Fibroblast of lung (primary cell): ENCODE measurements around the gene OR6K6. TPM values are rescaled to one million over a fixed set of nuclear protein-coding genes. Genes with fewer than 3 reads are reported as not detected.

Experiments
- DNase-seq, 2 donors: peaks; one replicate each; pipeline versions ENCODE4 v3.0.0 to v3.0.0-alpha.2; 2010; ENCODE audit warnings: low read depth in 2 of 2
- H2AFZ ChIP-seq: 2 replicates; pipeline ENCODE4 v1.5.1; 2012; ENCODE audit warnings: low read length, control low read depth, inconsistent platforms
- H3K27ac ChIP-seq: 2 replicates; pipeline ENCODE4 v1.5.1; 2011; ENCODE audit warnings: low read length, control low read depth; ENCODE audit not compliant: insufficient read depth
- H3K27me3 ChIP-seq: 2 replicates; pipeline ENCODE4 v1.5.1; 2011; ENCODE audit warnings: mild to moderate bottlenecking, low read length; ENCODE audit not compliant: control insufficient read depth, insufficient read depth
- H3K36me3 ChIP-seq: 2 replicates; pipeline ENCODE4 v1.5.1; 2011; ENCODE audit warnings: low read length; ENCODE audit not compliant: control insufficient read depth, insufficient read depth
- H3K4me1 ChIP-seq: 2 replicates; pipeline ENCODE4 v1.5.1; 2011; ENCODE audit warnings: low read length; ENCODE audit not compliant: control insufficient read depth, insufficient read depth; ENCODE audit errors: extremely low read depth
- H3K4me2 ChIP-seq: 2 replicates; pipeline ENCODE4 v1.5.1; 2011; ENCODE audit warnings: low read length, control low read depth; ENCODE audit not compliant: insufficient read depth; ENCODE audit errors: extremely low read depth
- H3K4me3 ChIP-seq, 4 experiments: fragments of 200-600 bp in 1 of 4; sonication (generic) in 1 of 4; replicated peaks in 1 of 4; 2 replicates each; pipeline ENCODE4 v1.5.1; 2011 to 2016; ENCODE audit warnings: low read length in 4 of 4, low read depth in 3 of 4, mild to moderate bottlenecking in 3 of 4, control low read depth in 2 of 4, inconsistent platforms in 1 of 4, mixed read lengths in 1 of 4; ENCODE audit not compliant: insufficient read depth in 1 of 4; ENCODE audit errors: control extremely low read depth in 1 of 4
- H3K79me2 ChIP-seq: 2 replicates; pipeline ENCODE4 v1.5.1; 2012; ENCODE audit warnings: mild to moderate bottlenecking, low read length, inconsistent platforms; ENCODE audit not compliant: control insufficient read depth, insufficient read depth
- H3K9ac ChIP-seq: 2 replicates; pipeline ENCODE4 v1.5.1; 2011; ENCODE audit warnings: mild to moderate bottlenecking, low read length, control low read depth; ENCODE audit not compliant: insufficient read depth
- H3K9me3 ChIP-seq: 2 replicates; pipeline ENCODE4 v1.5.1; 2012; ENCODE audit warnings: low read depth, low read length; ENCODE audit not compliant: control insufficient read depth, insufficient read depth
- H4K20me1 ChIP-seq: 2 replicates; pipeline ENCODE4 v1.5.1; 2011; ENCODE audit warnings: low read length; ENCODE audit not compliant: control insufficient read depth, insufficient read depth; ENCODE audit errors: extremely low read depth
- EZH2 ChIP-seq: IDR thresholded peaks from 2 replicates; pipeline ENCODE4 v1.5.1; 2012; ENCODE audit warnings: low read length, control low read depth, mild to moderate bottlenecking; ENCODE audit errors: missing control alignments
- polyA minus RNA-seq: library from RNA; depleted of rRNA, polyadenylated mRNA; stranded (reverse); fragments of >200 nt; gene quantifications from 2 replicates; pipeline ENCODE4 v1.2.3, GENCODE V29; 2011; ENCODE audit warnings: low replicate concordance
- polyA plus RNA-seq, 2 donors: library from polyadenylated mRNA; depleted of rRNA in 1 of 2; stranded (reverse) in 1 of 2; unstranded in 1 of 2; fragments of >200 nt; gene quantifications; 2 replicates each; pipeline ENCODE4 v1.2.1, GENCODE V29; 2011 to 2012; ENCODE audit warnings: missing spikeins in 1 of 2
- total RNA-seq: library from RNA; depleted of rRNA; stranded (reverse); fragments of >200 nt; gene quantifications from 2 replicates; pipeline ENCODE4 v1.2.1, GENCODE V29; 2014
- TF ChIP-seq, protein P1 (sequence below), 2 donors: IDR thresholded peaks in 1 of 2; conservative IDR thresholded peaks in 1 of 2; 1 replicate in 1 of 2; 2 replicates in 1 of 2; pipeline ENCODE4 v1.5.1; 2011 to 2012; ENCODE audit warnings: low read length in 2 of 2, control low read depth in 1 of 2, inconsistent platforms in 1 of 2, low read depth in 1 of 2, mild to moderate bottlenecking in 1 of 2

OR6K6 gene, protein sequence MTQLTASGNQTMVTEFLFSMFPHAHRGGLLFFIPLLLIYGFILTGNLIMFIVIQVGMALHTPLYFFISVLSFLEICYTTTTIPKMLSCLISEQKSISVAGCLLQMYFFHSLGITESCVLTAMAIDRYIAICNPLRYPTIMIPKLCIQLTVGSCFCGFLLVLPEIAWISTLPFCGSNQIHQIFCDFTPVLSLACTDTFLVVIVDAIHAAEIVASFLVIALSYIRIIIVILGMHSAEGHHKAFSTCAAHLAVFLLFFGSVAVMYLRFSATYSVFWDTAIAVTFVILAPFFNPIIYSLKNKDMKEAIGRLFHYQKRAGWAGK
- total RNA-seq, result not detected in 2 replicates
- polyA plus RNA-seq, result not detected in 2 replicates
- not detected in 2 replicates for polyA plus RNA-seq (2012)
- not detected in 2 replicates for polyA minus RNA-seq

DNA sequence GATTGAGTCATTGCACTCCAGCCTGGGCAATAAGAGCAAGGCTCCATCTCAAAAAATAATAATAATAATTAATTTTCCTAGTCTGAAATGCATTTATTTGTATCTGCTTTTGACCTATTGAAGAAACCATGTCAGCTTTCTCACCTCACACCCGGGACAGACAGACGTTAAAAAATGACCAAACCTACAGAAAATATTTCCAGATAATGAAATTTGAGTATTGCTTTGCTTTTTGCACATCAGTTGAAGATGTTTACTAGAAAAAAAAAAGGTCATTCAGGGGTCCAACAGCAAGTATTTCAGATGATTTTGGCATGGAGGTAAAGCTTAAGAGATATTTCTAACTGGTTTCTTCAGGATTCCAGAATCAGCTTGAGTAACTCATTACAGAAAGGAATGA lies at the start of gene OR6K6:
Gene OR6K6, plus strand, starts transcription at position 301 of the 400 bp plus-strand sequence. CDS start 168 bp downstream, outside the sequence.
- H3K9ac ChIP-seq, result no peak within 1 kb of the TSS
- no peak within 1 kb of the TSS for H3K27ac ChIP-seq
- no peaks in the 10 kb centered on the region for H3K27me3 ChIP-seq
- TF ChIP-seq, protein P1, sequence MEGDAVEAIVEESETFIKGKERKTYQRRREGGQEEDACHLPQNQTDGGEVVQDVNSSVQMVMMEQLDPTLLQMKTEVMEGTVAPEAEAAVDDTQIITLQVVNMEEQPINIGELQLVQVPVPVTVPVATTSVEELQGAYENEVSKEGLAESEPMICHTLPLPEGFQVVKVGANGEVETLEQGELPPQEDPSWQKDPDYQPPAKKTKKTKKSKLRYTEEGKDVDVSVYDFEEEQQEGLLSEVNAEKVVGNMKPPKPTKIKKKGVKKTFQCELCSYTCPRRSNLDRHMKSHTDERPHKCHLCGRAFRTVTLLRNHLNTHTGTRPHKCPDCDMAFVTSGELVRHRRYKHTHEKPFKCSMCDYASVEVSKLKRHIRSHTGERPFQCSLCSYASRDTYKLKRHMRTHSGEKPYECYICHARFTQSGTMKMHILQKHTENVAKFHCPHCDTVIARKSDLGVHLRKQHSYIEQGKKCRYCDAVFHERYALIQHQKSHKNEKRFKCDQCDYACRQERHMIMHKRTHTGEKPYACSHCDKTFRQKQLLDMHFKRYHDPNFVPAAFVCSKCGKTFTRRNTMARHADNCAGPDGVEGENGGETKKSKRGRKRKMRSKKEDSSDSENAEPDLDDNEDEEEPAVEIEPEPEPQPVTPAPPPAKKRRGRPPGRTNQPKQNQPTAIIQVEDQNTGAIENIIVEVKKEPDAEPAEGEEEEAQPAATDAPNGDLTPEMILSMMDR (conservative IDR thresholded peaks at IDR 0.05 in 1 of 2, IDR thresholded peaks at IDR 0.05 in 1 of 2; ENCODE audit: low read depth in 1 of 2, low read length in 2 of 2), result no peak
- no peak for TF ChIP-seq EZH2
- no peak within 1 kb of the TSS for H3K4me3 ChIP-seq
- H3K9me3 ChIP-seq, result no peaks in the 10 kb centered on the region
- H3K4me1 ChIP-seq, result no peaks in the 10 kb centered on the region
- DNase-seq, result no peak
- H2AFZ ChIP-seq, result no peak within 1 kb of the TSS
- no peaks in the 10 kb centered on the region for H3K36me3 ChIP-seq
- no peak within 1 kb of the TSS for H3K4me2 ChIP-seq
- no peaks in the 10 kb centered on the region for H3K79me2 ChIP-seq
- no peaks in the 10 kb centered on the region for H4K20me1 ChIP-seq

DNA sequence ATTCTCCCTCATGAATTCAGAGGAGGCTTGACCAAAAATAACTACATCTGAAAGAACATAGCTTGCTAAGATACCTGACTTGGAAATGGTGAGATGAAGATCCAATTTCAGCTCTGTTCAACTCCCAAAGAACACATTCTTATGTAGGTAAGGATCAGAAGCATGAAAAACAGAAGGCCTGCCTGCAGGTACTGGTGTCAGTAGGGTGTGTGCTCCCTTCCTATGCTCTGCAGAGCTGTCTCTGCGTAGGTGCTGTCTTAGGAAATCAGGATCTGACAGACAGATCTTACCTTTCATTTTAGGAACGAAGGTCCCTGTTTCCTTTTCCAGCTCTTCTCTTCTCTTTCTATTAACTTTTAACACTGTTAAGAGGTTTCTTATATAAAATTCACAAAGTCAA lies 48.4 kb upstream of the OR6K6 start:
- Histone ChIP-seq H3K36me3 (no peaks in the 10 kb centered on the region), H3K79me2 (no peaks in the 10 kb centered on the region), H3K4me1 (no peaks in the 10 kb centered on the region), H3K9ac (no peak overlapping the region), H3K27ac (no peak overlapping the region), H3K9me3 (no peaks in the 10 kb centered on the region), H3K4me3 (no peak overlapping the region), H3K27me3 (no peaks in the 10 kb centered on the region), H3K4me2 (no peak overlapping the region), H4K20me1 (no peaks in the 10 kb centered on the region), H2AFZ (no peak overlapping the region)
- TF ChIP-seq, protein P1 (conservative IDR thresholded peaks at IDR 0.05 in 1 of 2, IDR thresholded peaks at IDR 0.05 in 1 of 2; ENCODE audit: low read depth in 1 of 2, low read length in 2 of 2), result no peak
- no peak for TF ChIP-seq EZH2
- DNase-seq, result no peak

DNA sequence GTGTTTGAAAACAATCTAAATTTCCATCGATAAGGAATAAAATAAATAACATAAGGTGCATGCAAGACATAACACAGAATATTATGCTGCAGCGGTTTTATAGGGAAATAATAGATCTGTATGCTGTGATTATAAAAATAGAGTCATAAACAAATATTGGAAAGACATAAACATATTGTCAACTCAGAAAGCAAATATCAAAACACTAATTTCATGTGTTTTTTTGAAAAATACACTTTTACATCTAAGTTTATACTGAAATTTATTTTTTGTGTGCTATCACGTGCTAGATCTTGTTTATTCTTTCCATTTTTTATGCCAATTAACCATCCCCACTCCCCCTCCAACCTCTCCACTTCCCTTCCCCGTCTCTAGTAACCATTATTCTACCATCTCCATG lies 43.4 kb upstream of the OR6K6 start:
- no peak overlapping the region for H3K27ac ChIP-seq
- H3K79me2 ChIP-seq, result no peaks in the 10 kb centered on the region
- H3K9me3 ChIP-seq, result no peaks in the 10 kb centered on the region
- H3K27me3 ChIP-seq, result no peaks in the 10 kb centered on the region
- H3K9ac ChIP-seq, result no peak overlapping the region
- DNase-seq, result no peak
- H3K4me3 ChIP-seq, result no peak overlapping the region
- H3K4me1 ChIP-seq, result no peaks in the 10 kb centered on the region
- TF ChIP-seq, protein P1 (conservative IDR thresholded peaks at IDR 0.05 in 1 of 2, IDR thresholded peaks at IDR 0.05 in 1 of 2; ENCODE audit: low read depth in 1 of 2, low read length in 2 of 2), result no peak
- no peak for TF ChIP-seq EZH2
- H2AFZ ChIP-seq, result no peak overlapping the region
- no peaks in the 10 kb centered on the region for H4K20me1 ChIP-seq
- no peak overlapping the region for H3K4me2 ChIP-seq
- no peaks in the 10 kb centered on the region for H3K36me3 ChIP-seq
